Measurements from ENCODE around the gene TCEAL3. TPM values are rescaled to one million over a fixed set of nuclear protein-coding genes. Genes with fewer than 3 reads are reported as not detected.
A peak's percentile ranks its signal among the peaks of the same experiment; 100 is the strongest.

TCEAL3 gene
- total RNA-seq, 1 donor from 2014 or later, result 28.7 TPM

- no peak for TF ChIP-seq CTCF (conservative IDR thresholded peaks at IDR 0.05; ENCODE audit: low read depth, low read length)
- DNase-seq (ENCODE audit: low read depth), result no peak
Measured at GRCh38 chrX:103624111-103624510, 16.3 kb downstream of the TCEAL3 start.

GRCh38 chrX:103626855-103627254 lies 19.1 kb downstream of the TCEAL3 start:
- TF ChIP-seq CTCF (conservative IDR thresholded peaks at IDR 0.05; ENCODE audit: low read depth, low read length), result no peak
- no peak for DNase-seq (ENCODE audit: low read depth)

More at GRCh38 chrX:103624111-103624510, 16.3 kb downstream of the TCEAL3 start:
- H3K4me3 ChIP-seq (ENCODE audit: low read depth, low read length), result no peak overlapping the region

GRCh38 chrX:103628386-103629317 lies 20.9 kb downstream of the TCEAL3 start, which contains the start of gene TCEAL1:
Gene TCEAL1 (plus strand): TSS chrX:103628975. CDS start chrX:103629917, 942 bp downstream.
- peak within 1 kb of the TSS; percentile 70 for H3K4me3 ChIP-seq (ENCODE audit: low read depth, low read length)
- TF ChIP-seq CTCF (conservative IDR thresholded peaks at IDR 0.05; ENCODE audit: low read depth, low read length), result no peak
- DNase-seq (ENCODE audit: low read depth), result no peak

More at GRCh38 chrX:103626855-103627254, 19.1 kb downstream of the TCEAL3 start:
- no peak overlapping the region for H3K4me3 ChIP-seq (ENCODE audit: low read depth, low read length)

GRCh38 chrX:103629318-103630170 lies 21.8 kb downstream of the TCEAL3 start:
- TF ChIP-seq CTCF (conservative IDR thresholded peaks at IDR 0.05; ENCODE audit: low read depth, low read length), result peak; percentile 60
- DNase-seq (ENCODE audit: low read depth), result no peak
- H3K4me3 ChIP-seq (ENCODE audit: low read depth, low read length), result peak overlapping the region; percentile 70

- no peak for TF ChIP-seq CTCF (conservative IDR thresholded peaks at IDR 0.05; ENCODE audit: low read depth, low read length)
- peak overlapping the region; percentile 70 for H3K4me3 ChIP-seq (ENCODE audit: low read depth, low read length)
- no peak for DNase-seq (ENCODE audit: low read depth)
Measured at GRCh38 chrX:103630171-103630511, 22.4 kb downstream of the TCEAL3 start.

- no peak for DNase-seq (ENCODE audit: low read depth)
- no peak for TF ChIP-seq CTCF (conservative IDR thresholded peaks at IDR 0.05; ENCODE audit: low read depth, low read length)
- no peak overlapping the region for H3K4me3 ChIP-seq (ENCODE audit: low read depth, low read length)
Measured at GRCh38 chrX:103631145-103631544, 23.4 kb downstream of the TCEAL3 start.

All from epithelial cell of proximal tubule (primary cell).